Activated T-cell treated with anti-CD3 and anti-CD28 coated beads, Interleukin-2, amount 50 U/mL, for 72 hours (primary cell): ENCODE measurements around the gene GAS6. TPM values are rescaled to one million over a fixed set of nuclear protein-coding genes. Genes with fewer than 3 reads are reported as not detected.

Experiments used
- ATAC-seq, 2 donors: fragments of 150-1000 bp; cut with Tn5 transposase; replicated peaks in 1 of 2; 2 replicates each; pipeline ENCODE4 v1.10.0; 2021; ENCODE audit warnings: moderate library complexity in 2 of 2, mild to moderate bottlenecking in 1 of 2
- DNase-seq, 2 donors: peaks; one replicate each; pipeline ENCODE4 v3.0.0; 2021 to 2022; ENCODE audit warnings: mixed read lengths in 1 of 2
- H3K27ac Mint-ChIP-seq: one replicate; pipeline ENCODE4 v1.8.0; 2022; ENCODE audit warnings: mild to moderate bottlenecking, moderate library complexity, mixed read lengths
- H3K27me3 Mint-ChIP-seq: one replicate; pipeline ENCODE4 v1.8.0; 2022; ENCODE audit warnings: low read depth, mixed read lengths
- H3K36me3 Mint-ChIP-seq, 2 donors: one replicate each; pipeline ENCODE4 v1.8.0; 2022; ENCODE audit warnings: mixed read lengths in 2 of 2, mild to moderate bottlenecking in 1 of 2; ENCODE audit not compliant: insufficient read depth in 2 of 2
- H3K4me1 Mint-ChIP-seq: one replicate; pipeline ENCODE4 v1.8.0; 2022; ENCODE audit warnings: low read depth, mixed read lengths
- H3K4me3 Mint-ChIP-seq, 2 donors: one replicate each; pipeline ENCODE4 v1.8.0; 2022; ENCODE audit warnings: mild to moderate bottlenecking in 2 of 2, mixed read lengths in 2 of 2, moderate library complexity in 2 of 2
- H3K9me3 Mint-ChIP-seq, 2 donors: one replicate each; pipeline ENCODE4 v1.8.0; 2022; ENCODE audit warnings: mixed read lengths in 2 of 2
- total RNA-seq, 2 donors: library from RNA; stranded (reverse); gene quantifications; one replicate each; pipeline ENCODE4 v1.2.3, GENCODE V29; 2022

Gene GAS6
- total RNA-seq, 2 donors from 2014 or later = 0.46 to 1.5 TPM

GRCh38 chr13:113901231-113901630, 37.4 kb upstream of the GAS6 start:
- no peak overlapping the region for H3K27ac Mint-ChIP-seq
- peaks cover 13% of the 10 kb centered on the region for H3K27me3 Mint-ChIP-seq
- no peak overlapping the region for H3K4me3 Mint-ChIP-seq
- H3K36me3 Mint-ChIP-seq = no peaks in the 10 kb centered on the region
- H3K9me3 Mint-ChIP-seq = no peaks in the 10 kb centered on the region
- ATAC-seq (no peak), DNase-seq (no peak)
- H3K4me1 Mint-ChIP-seq = no peaks in the 10 kb centered on the region

DNA sequence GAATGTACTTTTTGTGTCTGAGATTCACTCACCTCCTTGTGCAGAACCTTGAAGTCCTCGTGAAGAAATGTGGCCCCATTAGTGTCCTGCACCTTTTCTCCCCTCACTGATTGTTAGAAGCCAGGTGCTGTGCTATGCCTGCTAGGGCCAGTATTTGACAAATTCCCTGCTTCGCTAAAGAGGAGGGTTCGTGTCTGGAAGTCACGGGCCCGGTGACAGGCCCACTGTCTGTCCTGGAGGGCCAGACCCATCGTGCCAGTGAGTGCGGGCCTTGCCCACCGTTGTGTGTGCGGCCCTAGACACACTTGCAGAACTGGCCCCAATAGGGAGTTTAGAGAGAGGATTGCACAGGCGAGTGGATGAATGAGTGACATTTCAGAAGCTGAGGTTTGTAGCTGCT, 36.8 kb upstream of the GAS6 start:
- ATAC-seq (no peak), DNase-seq (no peak)
- no peaks in the 10 kb centered on the region for H3K36me3 Mint-ChIP-seq
- no peaks in the 10 kb centered on the region for H3K9me3 Mint-ChIP-seq
- H3K4me1 Mint-ChIP-seq = no peaks in the 10 kb centered on the region
- no peak overlapping the region for H3K4me3 Mint-ChIP-seq
- no peak overlapping the region for H3K27ac Mint-ChIP-seq
- peaks cover 14% of the 10 kb centered on the region for H3K27me3 Mint-ChIP-seq

- DNase-seq = no peak
Measured at GRCh38 chr13:113898391-113898790, 34.5 kb upstream of the GAS6 start.

GRCh38 chr13:113897966-113898365, 34.1 kb upstream of the GAS6 start:
- H3K27me3 Mint-ChIP-seq = peaks cover 31% of the 10 kb centered on the region
- no peak overlapping the region for H3K27ac Mint-ChIP-seq
- H3K4me3 Mint-ChIP-seq = no peak overlapping the region
- ATAC-seq = no peak
- no peaks in the 10 kb centered on the region for H3K4me1 Mint-ChIP-seq
- no peaks in the 10 kb centered on the region for H3K9me3 Mint-ChIP-seq
- H3K36me3 Mint-ChIP-seq = peaks cover 0 to 4% of the 10 kb centered on the region in 2 donors
- DNase-seq = no peak

More at GRCh38 chr13:113898391-113898790, 34.5 kb upstream of the GAS6 start:
- Mint-ChIP-seq H3K4me1 (no peaks in the 10 kb centered on the region), H3K27me3 (peaks cover 31% of the 10 kb centered on the region), H3K9me3 (no peaks in the 10 kb centered on the region), H3K27ac (no peak overlapping the region), H3K4me3 (no peak overlapping the region), H3K36me3 (peaks cover 0 to 4% of the 10 kb centered on the region in 2 donors)
- ATAC-seq = no peak

GRCh38 chr13:113897161-113897560, 33.3 kb upstream of the GAS6 start:
- Mint-ChIP-seq H3K4me3 (no peak overlapping the region), H3K36me3 (peaks cover 0 to 4% of the 10 kb centered on the region in 2 donors), H3K27me3 (peaks cover 31% of the 10 kb centered on the region), H3K4me1 (no peaks in the 10 kb centered on the region), H3K9me3 (no peaks in the 10 kb centered on the region), H3K27ac (no peak overlapping the region)
- DNase-seq = no peak
- ATAC-seq = no peak

- no peak overlapping the region for H3K4me3 Mint-ChIP-seq
- no peaks in the 10 kb centered on the region for H3K9me3 Mint-ChIP-seq
- DNase-seq = no peak
- no peaks in the 10 kb centered on the region for H3K4me1 Mint-ChIP-seq
- H3K27me3 Mint-ChIP-seq = peaks cover 31% of the 10 kb centered on the region
- peaks cover 0 to 4% of the 10 kb centered on the region in 2 donors for H3K36me3 Mint-ChIP-seq
- no peak overlapping the region for H3K27ac Mint-ChIP-seq
- no peak for ATAC-seq
Measured at GRCh38 chr13:113895436-113895835, 31.6 kb upstream of the GAS6 start.

DNA sequence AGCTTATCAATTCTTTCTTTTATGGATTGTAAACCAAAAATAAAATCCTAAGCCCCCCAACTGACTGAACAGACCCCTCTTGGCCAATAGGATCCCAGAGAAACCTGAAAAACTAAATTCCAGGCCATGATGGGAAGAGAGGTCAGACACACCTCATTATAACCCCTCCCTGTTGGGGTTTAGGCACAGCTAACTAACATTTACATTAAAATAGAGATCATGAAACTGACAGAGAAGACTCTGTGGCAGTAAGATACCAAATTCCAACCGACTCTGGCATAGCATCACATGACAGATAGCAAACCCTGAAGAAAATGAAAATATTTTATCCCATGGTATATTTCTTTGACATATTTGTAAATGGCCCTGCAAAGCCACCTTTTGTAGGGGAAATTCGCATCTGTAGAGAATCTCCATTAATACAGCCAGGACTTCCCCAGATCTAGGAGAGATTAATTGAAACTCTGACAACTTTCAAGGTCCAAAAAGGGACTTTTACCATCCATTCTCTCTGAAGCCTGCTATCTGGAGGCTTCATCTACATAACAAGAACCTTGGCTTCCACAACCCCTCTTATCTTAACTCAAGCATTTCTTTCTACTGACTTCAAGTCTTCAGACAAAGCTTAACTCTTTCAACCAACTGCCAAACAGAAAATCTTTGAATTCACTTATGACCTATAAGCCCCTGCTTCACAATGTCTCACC, 27.1 kb upstream of the GAS6 start:
- peaks cover 18% of the 10 kb centered on the region for H3K27me3 Mint-ChIP-seq

GRCh38 chr13:113889467-113889866, 25.6 kb upstream of the GAS6 start:
- no peak overlapping the region for H3K4me3 Mint-ChIP-seq
- H3K36me3 Mint-ChIP-seq = peaks cover 0 to 4% of the 10 kb centered on the region in 2 donors
- no peaks in the 10 kb centered on the region for H3K4me1 Mint-ChIP-seq
- no peak overlapping the region for H3K27ac Mint-ChIP-seq
- ATAC-seq (no peak), DNase-seq (no peak)
- H3K27me3 Mint-ChIP-seq = peaks cover 8% of the 10 kb centered on the region
- no peaks in the 10 kb centered on the region for H3K9me3 Mint-ChIP-seq

More for the DNA sequence above, 27.1 kb upstream of the GAS6 start:
- H3K27ac Mint-ChIP-seq = no peak overlapping the region
- DNase-seq (no peak), ATAC-seq (no peak)
- no peaks in the 10 kb centered on the region for H3K9me3 Mint-ChIP-seq
- peaks cover 0 to 4% of the 10 kb centered on the region in 2 donors for H3K36me3 Mint-ChIP-seq
- H3K4me3 Mint-ChIP-seq = no peak overlapping the region
- H3K4me1 Mint-ChIP-seq = no peaks in the 10 kb centered on the region

- ATAC-seq = no peak
- Mint-ChIP-seq H3K27me3 (peaks cover 3% of the 10 kb centered on the region), H3K9me3 (no peaks in the 10 kb centered on the region), H3K4me3 (no peak overlapping the region), H3K36me3 (no peaks in the 10 kb centered on the region), H3K27ac (no peak overlapping the region), H3K4me1 (no peaks in the 10 kb centered on the region)
- DNase-seq = no peak
Measured at GRCh38 chr13:113888701-113889330, 24.9 kb upstream of the GAS6 start.

- no peak overlapping the region for H3K4me3 Mint-ChIP-seq
- DNase-seq = no peak
- no peak for ATAC-seq
- H3K4me1 Mint-ChIP-seq = peaks cover 2% of the 10 kb centered on the region
- H3K27me3 Mint-ChIP-seq = no peaks in the 10 kb centered on the region
- no peak overlapping the region for H3K27ac Mint-ChIP-seq
- H3K36me3 Mint-ChIP-seq = no peaks in the 10 kb centered on the region
- H3K9me3 Mint-ChIP-seq = no peaks in the 10 kb centered on the region
Measured at GRCh38 chr13:113887700-113888201, 23.9 kb upstream of the GAS6 start.

DNA sequence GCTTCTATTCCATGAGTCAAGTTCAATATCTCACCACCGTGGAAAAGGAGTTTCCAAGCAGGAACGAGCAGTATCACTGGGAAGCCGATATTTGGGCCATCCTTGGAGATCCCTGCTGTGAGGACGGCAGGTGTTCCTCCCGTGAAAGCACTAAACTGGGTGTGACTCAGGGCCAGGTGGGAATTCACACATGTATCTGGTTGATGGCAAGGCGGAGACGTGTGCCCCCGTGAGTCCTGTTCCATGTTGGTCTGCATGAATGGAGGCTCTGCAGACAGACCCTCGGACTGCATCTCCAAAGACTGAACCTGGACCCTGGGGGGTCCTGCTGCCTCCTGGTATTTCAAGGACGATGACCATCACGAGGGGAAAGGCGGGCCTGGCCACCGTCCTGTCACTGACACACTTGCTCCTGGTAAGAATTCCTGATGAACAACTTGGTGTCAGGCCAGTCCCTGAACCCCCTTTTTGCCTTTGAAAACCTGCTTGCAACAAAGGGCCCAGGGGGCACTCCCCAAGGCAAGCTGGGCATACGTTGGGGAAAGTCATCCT, 22.8 kb upstream of the GAS6 start:
- DNase-seq = no peak
- Mint-ChIP-seq H3K4me3 (no peak overlapping the region), H3K36me3 (no peaks in the 10 kb centered on the region), H3K27me3 (no peaks in the 10 kb centered on the region), H3K4me1 (peaks cover 13% of the 10 kb centered on the region), H3K27ac (no peak overlapping the region), H3K9me3 (no peaks in the 10 kb centered on the region)
- no peak for ATAC-seq

DNA sequence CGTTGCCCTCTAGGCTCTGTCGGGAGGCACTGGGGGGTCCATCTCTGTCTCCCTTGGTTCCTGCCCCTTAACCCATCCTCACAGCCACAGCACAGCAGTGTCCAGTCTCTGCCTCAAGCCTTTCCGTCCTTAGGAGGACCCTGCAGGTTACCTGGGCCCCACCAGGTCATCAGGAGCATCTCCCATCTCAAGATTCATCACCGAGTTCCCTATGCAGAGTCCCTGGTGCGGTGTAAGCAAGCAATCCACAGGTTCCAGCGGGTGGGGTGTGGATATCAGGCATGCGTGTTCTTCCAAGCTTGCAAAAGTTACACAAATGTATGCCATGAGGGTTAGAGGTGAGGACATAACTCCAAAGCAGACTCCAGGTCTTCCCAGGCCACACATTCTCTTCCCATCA, 20.9 kb upstream of the GAS6 start:
- H3K27ac Mint-ChIP-seq = no peak overlapping the region

GRCh38 chr13:113883921-113884804, 20.3 kb upstream of the GAS6 start:
- Mint-ChIP-seq H3K36me3 (no peaks in the 10 kb centered on the region), H3K4me1 (peaks cover 18% of the 10 kb centered on the region), H3K27me3 (no peaks in the 10 kb centered on the region), H3K4me3 (no peak overlapping the region), H3K27ac (no peak overlapping the region), H3K9me3 (no peaks in the 10 kb centered on the region)
- no peak for DNase-seq
- no peak for ATAC-seq

More for the DNA sequence above, 20.9 kb upstream of the GAS6 start:
- Mint-ChIP-seq H3K27me3 (no peaks in the 10 kb centered on the region), H3K4me3 (no peak overlapping the region), H3K4me1 (peaks cover 18% of the 10 kb centered on the region), H3K9me3 (no peaks in the 10 kb centered on the region), H3K36me3 (no peaks in the 10 kb centered on the region)
- ATAC-seq = no peak
- no peak for DNase-seq
